Subcutaneous adipose tissue (tissue), 4 donors: Measurements from ENCODE around the gene NDST4. TPM values are rescaled to one million over a fixed set of nuclear protein-coding genes. Genes with fewer than 3 reads are reported as not detected.

Experiments
- total RNA-seq, 4 donors: library from RNA; depleted of rRNA; stranded (reverse); fragments of >200 nt; gene quantifications; one replicate each; pipeline ENCODE4 v1.1.0, GENCODE V29; 2016
- TF ChIP-seq, protein P1 (sequence below): fragments of 450-650 bp; IDR thresholded peaks from one replicate; pipeline ENCODE4 v1.5.1; 2016; ENCODE audit warnings: low read depth, mild to moderate bottlenecking, control low read depth, antibody characterized with exemption, moderate library complexity

NDST4 gene
- total RNA-seq, 4 donors from 2014 or later, result 0.66 TPM; not detected in 3

DNA sequence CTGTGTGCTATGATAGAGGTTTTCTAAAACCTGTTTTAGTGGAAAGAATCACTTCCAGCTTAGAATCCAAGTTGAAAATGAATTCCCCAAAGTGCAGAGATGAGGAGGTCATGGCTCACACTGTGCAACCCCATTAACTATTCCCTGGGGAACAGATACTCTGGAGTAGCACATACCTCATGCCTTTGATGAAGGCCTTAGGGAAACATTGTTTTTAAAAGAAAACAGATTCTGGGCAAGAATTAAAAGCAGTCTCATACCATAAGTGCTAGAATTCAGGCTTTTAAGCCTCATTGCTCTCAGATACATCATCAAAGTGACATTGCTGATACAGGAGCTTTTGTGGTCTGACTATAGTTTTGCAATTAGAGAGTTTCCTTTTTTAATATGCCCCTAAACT, 115.1 kb downstream of the NDST4 start:
- TF ChIP-seq, protein P1, sequence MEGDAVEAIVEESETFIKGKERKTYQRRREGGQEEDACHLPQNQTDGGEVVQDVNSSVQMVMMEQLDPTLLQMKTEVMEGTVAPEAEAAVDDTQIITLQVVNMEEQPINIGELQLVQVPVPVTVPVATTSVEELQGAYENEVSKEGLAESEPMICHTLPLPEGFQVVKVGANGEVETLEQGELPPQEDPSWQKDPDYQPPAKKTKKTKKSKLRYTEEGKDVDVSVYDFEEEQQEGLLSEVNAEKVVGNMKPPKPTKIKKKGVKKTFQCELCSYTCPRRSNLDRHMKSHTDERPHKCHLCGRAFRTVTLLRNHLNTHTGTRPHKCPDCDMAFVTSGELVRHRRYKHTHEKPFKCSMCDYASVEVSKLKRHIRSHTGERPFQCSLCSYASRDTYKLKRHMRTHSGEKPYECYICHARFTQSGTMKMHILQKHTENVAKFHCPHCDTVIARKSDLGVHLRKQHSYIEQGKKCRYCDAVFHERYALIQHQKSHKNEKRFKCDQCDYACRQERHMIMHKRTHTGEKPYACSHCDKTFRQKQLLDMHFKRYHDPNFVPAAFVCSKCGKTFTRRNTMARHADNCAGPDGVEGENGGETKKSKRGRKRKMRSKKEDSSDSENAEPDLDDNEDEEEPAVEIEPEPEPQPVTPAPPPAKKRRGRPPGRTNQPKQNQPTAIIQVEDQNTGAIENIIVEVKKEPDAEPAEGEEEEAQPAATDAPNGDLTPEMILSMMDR, result no peak

DNA sequence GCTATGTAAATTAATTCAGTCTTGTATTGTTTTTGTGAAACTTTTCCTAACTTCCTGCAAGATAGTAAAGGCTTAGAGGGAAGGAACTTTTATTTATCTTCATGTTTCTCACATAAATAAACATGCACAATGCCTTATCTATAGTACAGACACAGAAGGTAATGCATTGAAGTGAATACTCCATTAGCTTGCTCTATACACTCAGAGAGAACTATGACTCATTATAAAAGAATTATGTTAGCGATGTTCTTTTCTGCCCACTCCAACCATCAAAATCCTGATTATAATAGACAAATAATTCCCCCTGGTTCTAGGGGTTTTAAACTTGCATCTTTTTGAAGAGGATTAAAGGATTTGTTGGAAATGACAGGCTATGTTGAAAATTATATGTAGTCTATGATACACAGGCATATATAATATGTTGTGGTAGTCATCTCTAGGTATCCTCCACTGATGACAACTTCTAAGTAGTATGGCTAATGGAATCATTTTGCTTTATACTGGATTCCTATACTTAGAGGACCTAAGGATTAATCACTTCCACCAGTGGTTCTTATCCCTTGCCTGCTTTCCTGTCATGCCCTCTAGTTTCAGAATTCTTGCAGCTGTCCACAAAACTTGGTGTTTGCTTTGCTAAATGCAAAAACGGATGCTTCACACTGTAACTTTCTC, 115.7 kb downstream of the NDST4 start:
- TF ChIP-seq, protein P1, result no peak

DNA sequence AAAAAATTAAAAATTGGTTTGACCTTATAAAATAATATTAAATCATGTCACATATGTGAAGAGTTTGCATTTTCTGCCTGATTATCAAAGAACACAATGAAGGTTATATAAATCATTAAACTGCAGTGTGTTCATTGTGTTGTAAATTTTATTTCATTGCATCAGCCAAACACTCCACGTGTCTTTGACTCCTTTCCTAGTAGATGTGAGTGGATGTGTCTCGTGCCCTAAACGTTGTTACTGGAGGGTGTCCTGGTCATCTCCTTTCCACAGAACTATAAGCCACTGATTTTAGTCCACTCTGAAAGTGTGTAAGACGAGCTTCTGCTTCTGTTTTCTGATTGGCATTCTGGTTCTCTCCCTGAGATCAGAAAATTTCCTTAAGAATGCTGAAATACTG, 127.3 kb downstream of the NDST4 start:
- TF ChIP-seq, protein P1, result no peak

DNA sequence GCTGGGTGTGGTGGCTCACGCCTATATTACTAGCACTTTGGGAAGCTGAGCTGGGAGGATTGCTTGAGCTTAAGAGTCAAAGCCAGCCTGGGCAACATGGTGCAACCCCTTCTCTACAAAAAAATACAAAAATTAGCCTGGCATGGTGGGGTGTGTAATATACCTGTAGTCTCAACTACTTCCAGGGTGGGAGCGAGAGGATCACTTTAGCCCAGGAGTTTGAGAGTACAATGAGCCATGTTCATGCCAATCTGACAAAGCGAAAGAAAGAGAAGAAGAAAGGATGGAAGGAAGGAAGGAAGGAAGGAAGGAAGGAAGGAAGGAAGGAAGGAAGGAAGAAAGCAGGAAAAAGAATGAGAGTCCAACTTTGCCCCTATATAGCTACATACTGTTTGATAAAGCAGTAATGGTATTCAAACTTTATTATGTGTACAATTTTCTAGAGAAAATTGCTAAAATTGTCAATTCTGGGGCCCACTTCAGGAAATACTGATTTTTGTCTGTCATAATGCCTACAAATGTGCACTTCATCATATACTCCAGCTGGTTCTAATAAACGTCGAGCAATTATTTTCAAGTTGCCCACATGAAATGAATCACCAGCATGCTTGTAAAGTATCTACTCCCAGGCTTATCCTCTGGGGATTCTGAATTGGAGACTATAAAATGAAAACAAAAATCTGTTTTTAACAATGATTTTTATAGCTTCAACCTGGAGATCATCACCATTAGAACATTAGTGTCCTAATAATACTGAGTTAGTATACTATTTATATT, 132.3 kb downstream of the NDST4 start:
- TF ChIP-seq, protein P1, result no peak

DNA sequence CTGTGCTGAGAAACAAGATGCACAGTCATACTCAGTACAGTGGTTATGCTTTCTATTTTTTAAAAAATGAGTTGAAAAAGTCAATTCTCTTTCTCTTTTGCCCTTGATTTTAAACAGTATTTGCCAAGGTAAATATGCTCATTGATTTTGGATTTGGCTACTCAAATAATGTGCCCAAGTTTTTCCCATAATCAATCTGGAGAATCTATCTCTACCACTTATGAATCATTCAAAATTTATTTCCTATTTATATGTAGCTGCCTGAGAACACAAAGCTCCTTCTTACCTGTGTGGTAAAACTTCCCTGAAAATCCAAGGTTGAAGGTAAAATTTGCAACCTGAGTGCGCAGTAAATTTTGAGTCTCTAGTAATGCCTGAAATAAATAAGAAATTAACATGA, 136.5 kb downstream of the NDST4 start:
- TF ChIP-seq, protein P1, result no peak

DNA sequence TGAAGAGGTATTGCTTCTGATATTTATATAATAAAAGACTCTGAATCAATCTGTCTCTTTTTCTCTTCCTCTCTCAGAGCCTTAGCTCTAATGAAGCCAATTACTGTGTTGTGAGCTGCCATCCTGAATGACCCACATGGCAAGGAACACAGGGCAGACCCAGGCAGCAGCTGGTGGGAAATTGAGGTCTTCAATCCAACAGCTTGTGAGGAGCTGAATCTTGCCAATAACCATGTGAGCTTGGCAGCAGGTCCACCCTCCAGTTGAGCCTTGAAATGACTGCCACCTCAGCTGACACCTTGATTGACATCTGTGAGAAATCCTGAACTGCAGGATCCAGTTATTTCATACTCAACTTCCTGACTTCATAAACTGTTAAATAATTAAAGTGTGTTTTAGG, 149.4 kb downstream of the NDST4 start:
- TF ChIP-seq, protein P1, result no peak

DNA sequence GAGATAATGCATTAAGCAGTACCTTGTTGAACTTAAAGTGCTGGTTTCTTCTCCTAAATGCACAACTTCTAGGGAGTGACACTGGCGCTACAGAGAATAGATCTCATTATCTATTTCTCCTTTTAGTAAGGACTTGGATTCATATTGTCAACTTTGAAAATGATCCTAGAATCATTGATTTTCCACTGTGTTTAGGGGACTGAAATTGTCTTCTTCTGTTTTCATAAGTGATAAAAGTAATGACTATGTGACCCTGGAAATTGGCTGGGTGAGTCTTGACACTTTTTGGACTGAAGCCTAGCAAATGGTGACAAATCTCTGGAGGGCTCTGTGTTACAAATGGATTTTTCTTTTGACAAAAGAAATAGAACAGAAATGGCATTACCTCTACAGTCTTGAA, 167.8 kb downstream of the NDST4 start:
- TF ChIP-seq, protein P1, result no peak
